NCI-H446 treated with DMSO at 0.1 percent for 48 hours (cell line): ENCODE data around the gene DDI1.

Experiments
- DNase-seq: peaks from one replicate; lab custom pipeline; 2025; lab: John Stamatoyannopoulos, UW

Gene DDI1

GRCh38 chr11:104036588-104036987, at the start of gene DDI1:
DDI1 (plus strand) TSS chr11:104036640; CDS start chr11:104036823, 183 bp downstream.
- no peak for DNase-seq

- DNase-seq = no peak
Measured at GRCh38 chr11:103987629-103988594, 48.5 kb upstream of the DDI1 start.

GRCh38 chr11:103988595-103988969, 47.9 kb upstream of the DDI1 start:
- DNase-seq = no peak

- peak; percentile 44 for DNase-seq
Measured at GRCh38 chr11:103993507-103993906, 42.9 kb upstream of the DDI1 start.

GRCh38 chr11:103994094-103994493, 42.3 kb upstream of the DDI1 start:
- DNase-seq = peak; percentile 73

- DNase-seq = no peak
Measured at GRCh38 chr11:103994518-103994917, 41.9 kb upstream of the DDI1 start.

GRCh38 chr11:103995896-103996295, 40.5 kb upstream of the DDI1 start:
- no peak for DNase-seq

- no peak for DNase-seq
Measured at GRCh38 chr11:103997082-103997481, 39.4 kb upstream of the DDI1 start.

- no peak for DNase-seq
Measured at GRCh38 chr11:103998826-103999508, 37.5 kb upstream of the DDI1 start.

GRCh38 chr11:104000798-104001197, 35.6 kb upstream of the DDI1 start:
- DNase-seq = no peak

GRCh38 chr11:104001561-104002056, 34.8 kb upstream of the DDI1 start:
- no peak for DNase-seq

GRCh38 chr11:104003491-104003890, 32.9 kb upstream of the DDI1 start:
- no peak for DNase-seq

GRCh38 chr11:104005234-104005855, 31.1 kb upstream of the DDI1 start:
- DNase-seq = no peak

GRCh38 chr11:104009744-104010143, 26.7 kb upstream of the DDI1 start:
- DNase-seq = no peak

GRCh38 chr11:104011044-104011443, 25.4 kb upstream of the DDI1 start:
- no peak for DNase-seq

GRCh38 chr11:104015649-104016415, 20.6 kb upstream of the DDI1 start:
- no peak for DNase-seq

GRCh38 chr11:104024572-104024971, 11.9 kb upstream of the DDI1 start:
- no peak for DNase-seq

- no peak for DNase-seq
Measured at GRCh38 chr11:104028476-104029263, 7.8 kb upstream of the DDI1 start.

GRCh38 chr11:104033134-104033533, 3.3 kb upstream of the DDI1 start:
- peak; percentile 40 for DNase-seq

GRCh38 chr11:104033561-104033960, 2.9 kb upstream of the DDI1 start:
- no peak for DNase-seq

GRCh38 chr11:104036995-104037394, 555 bp downstream of the DDI1 start:
- no peak for DNase-seq
